ENCODE measurements around the gene GHITM.

GHITM gene

GRCh38 chr10:84200537-84201243 is 61.4 kb downstream of the GHITM start:
- Mint-ChIP-seq H3K27me3 (peaks cover 7% of the 10 kb centered on the region), H3K36me3 (ENCODE audit: insufficient read depth) (peaks cover 3% of the 10 kb centered on the region), H3K4me3 (no peak overlapping the region), H3K4me1 (peaks cover 7% of the 10 kb centered on the region), H3K27ac (ENCODE audit: low read depth) (no peak overlapping the region), H3K9me3 (no peaks in the 10 kb centered on the region)
- no peak for DNase-seq (ENCODE audit: low spot score in 2 of 2)
- no peak for ATAC-seq (replicated peaks; ENCODE audit: extremely low read depth, poor library complexity, severe bottlenecking)

DNA sequence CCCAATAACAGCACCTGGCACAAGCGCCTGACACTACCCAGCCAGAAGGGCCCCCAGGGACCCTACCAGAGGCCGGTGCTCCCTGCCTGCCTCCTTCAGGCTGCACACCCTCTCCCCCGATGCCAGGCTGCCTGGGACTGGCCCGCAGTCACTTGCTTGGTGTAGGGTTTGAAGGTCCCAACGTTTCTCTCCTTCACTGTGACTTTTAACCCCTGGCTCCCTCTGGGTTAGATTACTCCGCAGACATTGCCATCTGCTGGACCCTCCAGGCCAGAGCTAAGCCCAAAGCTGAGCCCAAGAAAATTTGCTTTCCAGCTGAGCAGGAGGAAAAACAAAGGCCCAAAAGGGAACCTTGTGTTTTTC is 61.9 kb downstream of the GHITM start:
- no peak for DNase-seq (ENCODE audit: low spot score in 2 of 2)

GRCh38 chr10:84201682-84202081 is 62.4 kb downstream of the GHITM start:
- Mint-ChIP-seq H3K27me3 (no peaks in the 10 kb centered on the region), H3K4me3 (no peak overlapping the region), H3K9me3 (no peaks in the 10 kb centered on the region), H3K4me1 (peaks cover 7% of the 10 kb centered on the region), H3K36me3 (ENCODE audit: insufficient read depth) (peaks cover 3% of the 10 kb centered on the region), H3K27ac (ENCODE audit: low read depth) (peak overlapping the region; percentile 75)
- DNase-seq (ENCODE audit: low spot score in 2 of 2) (no peak), ATAC-seq (replicated peaks; ENCODE audit: extremely low read depth, poor library complexity, severe bottlenecking) (no peak)

More for the DNA sequence above, 61.9 kb downstream of the GHITM start:
- ATAC-seq (replicated peaks; ENCODE audit: extremely low read depth, poor library complexity, severe bottlenecking): no peak
- H3K36me3 Mint-ChIP-seq (ENCODE audit: insufficient read depth): peaks cover 3% of the 10 kb centered on the region
- H3K4me3 Mint-ChIP-seq: no peak overlapping the region
- H3K27ac Mint-ChIP-seq (ENCODE audit: low read depth): no peak overlapping the region
- no peaks in the 10 kb centered on the region for H3K9me3 Mint-ChIP-seq
- H3K27me3 Mint-ChIP-seq: peaks cover 3% of the 10 kb centered on the region
- H3K4me1 Mint-ChIP-seq: peaks cover 7% of the 10 kb centered on the region

- peaks cover 7% of the 10 kb centered on the region for H3K4me1 Mint-ChIP-seq
- ATAC-seq (replicated peaks; ENCODE audit: extremely low read depth, poor library complexity, severe bottlenecking): no peak
- peaks cover 5% of the 10 kb centered on the region for H3K36me3 Mint-ChIP-seq (ENCODE audit: insufficient read depth)
- H3K9me3 Mint-ChIP-seq: no peaks in the 10 kb centered on the region
- no peak for DNase-seq (ENCODE audit: low spot score in 2 of 2)
- H3K4me3 Mint-ChIP-seq: no peak overlapping the region
- no peaks in the 10 kb centered on the region for H3K27me3 Mint-ChIP-seq
- H3K27ac Mint-ChIP-seq (ENCODE audit: low read depth): peak overlapping the region; percentile 75
Observed at GRCh38 chr10:84202349-84202748, 63.0 kb downstream of the GHITM start.

Measured in central memory CD8-positive, alpha-beta T cell (primary cell).